ENCODE data around the gene MAPK12. TPM values are rescaled to one million over a fixed set of nuclear protein-coding genes. Genes with fewer than 3 reads are reported as not detected.

The MAPK12 gene
- total RNA-seq, 1 experiment from 2014 or later, result 74.6 TPM

- in situ Hi-C loops (cut with HindIII; ENCODE audit: low pct_unique_long_range_greater_than_20kb, low sequenced_read_pairs), result no loop called here
Observed at GRCh38 chr22:50228366-50228765, 33.1 kb downstream of the MAPK12 start.

GRCh38 chr22:50227579-50228215, 33.8 kb downstream of the MAPK12 start:
- Histone ChIP-seq H3K4me3 (ENCODE audit: low read depth in 2 of 2, low read length in 2 of 2) (no peak overlapping the region), H3K27ac (ENCODE audit: low read length) (no peak overlapping the region), H3K9me3 (ENCODE audit: control insufficient read depth, insufficient read depth, low read depth, low read length) (no peaks in the 10 kb centered on the region), H3K4me1 (ENCODE audit: control insufficient read depth, insufficient read depth, low read length) (no peaks in the 10 kb centered on the region), H3K36me3 (ENCODE audit: control insufficient read depth, insufficient read depth, low read length) (no peaks in the 10 kb centered on the region), H3K27me3 (ENCODE audit: control insufficient read depth, insufficient read depth, low read length) (no peaks in the 10 kb centered on the region)
- TF ChIP-seq REST (IDR thresholded peaks at IDR 0.05; ENCODE audit: insufficient read depth in 1 of 2, low read depth in 2 of 2, low read length in 1 of 2) (no peak), TCF7L2 (IDR thresholded peaks at IDR 0.05; ENCODE audit: low read depth, low read length) (no peak), CTCF (IDR thresholded peaks at IDR 0.05) (no peak)
- intact Hi-C loops (cut with micrococcal nuclease; ENCODE audit: unreplicated experiment) (no loop called here), in situ Hi-C loops (cut with HindIII; ENCODE audit: low pct_unique_long_range_greater_than_20kb, low sequenced_read_pairs) (no loop called here)
- ATAC-seq, result no peak
- no TSS peak for BruUV-seq (replicated peaks)
- POLR2A ChIA-PET, result no interaction called here
- DNase-seq (ENCODE audit: low read depth, low spot score), result no peak
- CTCF ChIA-PET, result no interaction called here

More at GRCh38 chr22:50228366-50228765, 33.1 kb downstream of the MAPK12 start:
- no peaks in the 10 kb centered on the region for H3K4me1 ChIP-seq (ENCODE audit: control insufficient read depth, insufficient read depth, low read length)
- H3K9me3 ChIP-seq (ENCODE audit: control insufficient read depth, insufficient read depth, low read depth, low read length), result no peaks in the 10 kb centered on the region
- no peak overlapping the region for H3K4me3 ChIP-seq (ENCODE audit: low read depth in 2 of 2, low read length in 2 of 2)
- CTCF ChIA-PET, result interaction anchor here (0.5 kb wide), 1 partner anchor 160 kb away, joined by 3 read pairs; no protein-coding TSS in a partner anchor
- H3K36me3 ChIP-seq (ENCODE audit: control insufficient read depth, insufficient read depth, low read length), result no peaks in the 10 kb centered on the region
- intact Hi-C loops (cut with micrococcal nuclease; ENCODE audit: unreplicated experiment), result no loop called here
- H3K27ac ChIP-seq (ENCODE audit: low read length), result no peak overlapping the region
- H3K27me3 ChIP-seq (ENCODE audit: control insufficient read depth, insufficient read depth, low read length), result no peaks in the 10 kb centered on the region
- TSS peak; percentile 58 for BruUV-seq (replicated peaks)
- POLR2A ChIA-PET, result no interaction called here
- TF ChIP-seq SIN3A (IDR thresholded peaks at IDR 0.05; ENCODE audit: borderline replicate concordance, insufficient read depth, low read depth, low read length) (no peak), CTCF (IDR thresholded peaks at IDR 0.05) (no peak), REST (IDR thresholded peaks at IDR 0.05; ENCODE audit: insufficient read depth in 1 of 2, low read depth in 2 of 2, low read length in 1 of 2) (no peak), TCF7L2 (IDR thresholded peaks at IDR 0.05; ENCODE audit: low read depth, low read length) (no peak), POLR2AphosphoS5 (IDR thresholded peaks at IDR 0.05; ENCODE audit: low read depth, low read length) (no peak)
- ATAC-seq (no peak), DNase-seq (ENCODE audit: low read depth, low spot score) (no peak)
